Measurements from ENCODE around the gene OR12D3.
"Not testable (repeated sequence)": the region's sequence is repeated elsewhere in the genome, so short reads cannot be mapped to it uniquely, and the experiment has no call there.

OR12D3 gene

GRCh38 chr6:29395331-29395730 is 20.2 kb upstream of the OR12D3 start, which contains the start of gene OR12D2:
OR12D2 (plus strand) TSS chr6:29395631; CDS start chr6:29396700, 1,069 bp downstream.
- H3K4me3 ChIP-seq (ENCODE audit: low read depth, low read length), result no peak within 1 kb of the TSS
- no peak for DNase-seq (ENCODE audit: low read depth)
- TF ChIP-seq CTCF (IDR thresholded peaks at IDR 0.05; ENCODE audit: control insufficient read depth, extremely low read depth, insufficient read depth), result no peak

- H3K4me3 ChIP-seq (ENCODE audit: low read depth, low read length), result no peak overlapping the region
- DNase-seq (ENCODE audit: low read depth), result no peak
- TF ChIP-seq CTCF (IDR thresholded peaks at IDR 0.05; ENCODE audit: control insufficient read depth, extremely low read depth, insufficient read depth), result no peak
Measured at GRCh38 chr6:29388533-29388932, 13.4 kb upstream of the OR12D3 start.

- no peak for DNase-seq (ENCODE audit: low read depth)
- TF ChIP-seq CTCF (IDR thresholded peaks at IDR 0.05; ENCODE audit: control insufficient read depth, extremely low read depth, insufficient read depth), result 0 out of 2 replicates have a peak, but pooled peaks have one; percentile 9
- no peak overlapping the region for H3K4me3 ChIP-seq (ENCODE audit: low read depth, low read length)
Measured at GRCh38 chr6:29376003-29376402, 912 bp upstream of the OR12D3 start.

- no peak for DNase-seq (ENCODE audit: low read depth)
- TF ChIP-seq CTCF (IDR thresholded peaks at IDR 0.05; ENCODE audit: control insufficient read depth, extremely low read depth, insufficient read depth), result no peak
- H3K4me3 ChIP-seq (ENCODE audit: low read depth, low read length), result no peak within 1 kb of the TSS
Measured at GRCh38 chr6:29368765-29369164, 6.3 kb downstream of the OR12D3 start, which contains the start of gene OR5V1. OR5V1 (minus strand) TSS chr6:29368865; CDS start chr6:29356195, 12,670 bp downstream.

GRCh38 chr6:29355603-29356002 is 19.5 kb downstream of the OR12D3 start:
- H3K4me3 ChIP-seq (ENCODE audit: low read depth, low read length), result no peak overlapping the region
- TF ChIP-seq CTCF (IDR thresholded peaks at IDR 0.05; ENCODE audit: control insufficient read depth, extremely low read depth, insufficient read depth), result no peak
- DNase-seq (ENCODE audit: low read depth), result no peak

GRCh38 chr6:29354980-29355379 is 20.1 kb downstream of the OR12D3 start:
- no peak for TF ChIP-seq CTCF (IDR thresholded peaks at IDR 0.05; ENCODE audit: control insufficient read depth, extremely low read depth, insufficient read depth)
- DNase-seq (ENCODE audit: low read depth), result no peak
- no peak overlapping the region for H3K4me3 ChIP-seq (ENCODE audit: low read depth, low read length)

GRCh38 chr6:29349348-29349747 is 25.7 kb downstream of the OR12D3 start:
- not testable (repeated sequence) for H3K4me3 ChIP-seq (ENCODE audit: low read depth, low read length); DNase-seq (ENCODE audit: low read depth)
